Lower lobe of right lung (tissue), 2 donors: Measurements from ENCODE around the gene WDCP. TPM values are rescaled to one million over a fixed set of nuclear protein-coding genes. Genes with fewer than 3 reads are reported as not detected.
"Not testable (repeated sequence)": the region's sequence is repeated elsewhere in the genome, so short reads cannot be mapped to it uniquely, and the experiment has no call there.

Experiments used
- ATAC-seq, 2 donors: fragments of 200-7000 bp; cut with Tn5 transposase; one replicate each; pipeline ENCODE4 v1.9.1; 2020 to 2022; ENCODE audit warnings: mild to moderate bottlenecking in 2 of 2, moderate library complexity in 2 of 2
- DNase-seq: peaks from one replicate; pipeline ENCODE4 v3.0.0-alpha.2; 2020
- H3K27ac ChIP-seq: fragments of 200-600 bp; one replicate; pipeline ENCODE4 v1.8.0; 2022
- H3K27me3 ChIP-seq: fragments of 200-600 bp; one replicate; pipeline ENCODE4 v1.8.0; 2022; ENCODE audit warnings: low read depth
- H3K36me3 ChIP-seq: fragments of 200-600 bp; one replicate; pipeline ENCODE4 v1.8.0; 2022; ENCODE audit warnings: mild to moderate bottlenecking
- H3K4me1 ChIP-seq: fragments of 200-600 bp; one replicate; pipeline ENCODE4 v1.8.0; 2022
- H3K4me3 ChIP-seq: fragments of 200-600 bp; one replicate; pipeline ENCODE4 v1.8.0; 2022; ENCODE audit warnings: mild to moderate bottlenecking
- H3K9me3 ChIP-seq: fragments of 200-600 bp; one replicate; pipeline ENCODE4 v1.8.0; 2022
- CTCF ChIP-seq: fragments of 200-600 bp; IDR thresholded peaks from one replicate; pipeline ENCODE4 v1.8.0; 2022; ENCODE audit warnings: antibody characterized with exemption, mild to moderate bottlenecking
- intact Hi-C: fragments of 100-400 bp; cut with DNase I; formaldehyde crosslinking; loops from one replicate; pipeline ENCODE4 v1.11.0; 2022
- total RNA-seq: library from RNA; stranded (reverse); fragmentation: NEBNext Ultra II Directional; extraction: Animal tissue kit (Norgen Biotek cat#: 25700); gene quantifications from one replicate; pipeline ENCODE4 v1.2.1, GENCODE V29; 2021
- donor health status: DM: no; HTN: yes; CAD: no; lungs with severe emphysema.

The WDCP gene
- total RNA-seq, 1 donor from 2014 or later: 10.5 TPM

GRCh38 chr2:24017711-24018110 is 29.5 kb downstream of the WDCP start:
- H3K4me3 ChIP-seq: no peak overlapping the region
- H3K27me3 ChIP-seq: no peaks in the 10 kb centered on the region
- intact Hi-C loops: no loop called here
- no peaks in the 10 kb centered on the region for H3K4me1 ChIP-seq
- no peak for DNase-seq
- H3K27ac ChIP-seq: no peak overlapping the region
- ATAC-seq: no peak
- H3K9me3 ChIP-seq: no peaks in the 10 kb centered on the region
- TF ChIP-seq CTCF: no peak
- H3K36me3 ChIP-seq: no peaks in the 10 kb centered on the region

DNA sequence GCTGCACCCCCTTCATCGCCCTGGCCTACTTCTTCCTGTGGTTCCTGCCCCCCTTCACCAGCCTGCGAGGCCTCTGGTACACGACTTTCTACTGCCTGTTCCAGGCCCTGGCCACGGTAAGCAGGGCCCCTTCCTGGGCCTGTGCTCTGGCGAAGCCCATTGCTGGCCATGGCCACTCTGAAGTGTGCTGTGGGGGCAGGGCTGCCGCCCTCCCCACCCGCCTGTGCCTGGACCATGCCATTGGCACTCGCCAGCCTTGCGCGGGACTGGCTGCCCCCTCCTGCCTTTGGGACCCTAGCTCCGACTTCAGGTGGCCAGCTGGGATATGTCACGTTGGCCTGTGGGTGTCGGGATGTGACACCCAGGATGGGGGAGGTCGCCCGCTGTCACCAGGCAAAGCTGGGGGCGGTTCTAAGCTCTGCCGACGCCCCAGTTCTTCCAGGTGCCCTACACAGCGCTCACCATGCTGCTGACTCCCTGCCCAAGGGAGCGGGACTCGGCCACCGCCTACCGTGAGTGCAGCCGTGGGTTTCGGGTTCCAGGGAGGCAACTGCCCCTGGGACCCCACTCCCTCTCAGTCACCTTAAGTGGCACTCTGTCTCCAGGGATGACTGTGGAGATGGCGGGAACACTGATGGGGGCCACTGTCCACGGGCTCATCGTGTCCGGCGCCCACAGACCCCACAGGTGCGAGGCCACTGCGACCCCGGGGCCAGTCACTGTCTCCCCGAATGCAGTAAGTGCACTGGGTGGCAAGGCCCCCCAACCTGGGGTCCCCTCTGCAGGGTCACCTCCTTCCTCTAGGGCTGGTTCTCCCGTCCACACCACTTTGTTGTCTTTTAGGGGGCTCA is 30.1 kb downstream of the WDCP start:
- DNase-seq: no peak
- Histone ChIP-seq H3K27ac (no peak overlapping the region), H3K4me1 (no peaks in the 10 kb centered on the region), H3K36me3 (no peaks in the 10 kb centered on the region), H3K9me3 (no peaks in the 10 kb centered on the region), H3K27me3 (no peaks in the 10 kb centered on the region), H3K4me3 (no peak overlapping the region)
- ATAC-seq: peak in 1 of 2 donors; percentile 24
- intact Hi-C loops: no loop called here
- TF ChIP-seq CTCF: no peak

GRCh38 chr2:24016376-24016761 is 30.8 kb downstream of the WDCP start:
- H3K9me3 ChIP-seq: no peaks in the 10 kb centered on the region
- no peak overlapping the region for H3K4me3 ChIP-seq
- DNase-seq (no peak), ATAC-seq (peak in 1 of 2 donors; percentile 8)
- peaks cover 5% of the 10 kb centered on the region for H3K27me3 ChIP-seq
- intact Hi-C loops: no loop called here
- no peak for TF ChIP-seq CTCF
- no peak overlapping the region for H3K27ac ChIP-seq
- no peaks in the 10 kb centered on the region for H3K4me1 ChIP-seq
- H3K36me3 ChIP-seq: no peaks in the 10 kb centered on the region

GRCh38 chr2:24015562-24016375 is 31.4 kb downstream of the WDCP start:
- DNase-seq (no peak), ATAC-seq (no peak)
- no peak overlapping the region for H3K4me3 ChIP-seq
- TF ChIP-seq CTCF: no peak
- H3K27me3 ChIP-seq: peaks cover 11% of the 10 kb centered on the region
- no peaks in the 10 kb centered on the region for H3K36me3 ChIP-seq
- no peaks in the 10 kb centered on the region for H3K9me3 ChIP-seq
- intact Hi-C loops: no loop called here
- H3K27ac ChIP-seq: no peak overlapping the region
- H3K4me1 ChIP-seq: no peaks in the 10 kb centered on the region

DNA sequence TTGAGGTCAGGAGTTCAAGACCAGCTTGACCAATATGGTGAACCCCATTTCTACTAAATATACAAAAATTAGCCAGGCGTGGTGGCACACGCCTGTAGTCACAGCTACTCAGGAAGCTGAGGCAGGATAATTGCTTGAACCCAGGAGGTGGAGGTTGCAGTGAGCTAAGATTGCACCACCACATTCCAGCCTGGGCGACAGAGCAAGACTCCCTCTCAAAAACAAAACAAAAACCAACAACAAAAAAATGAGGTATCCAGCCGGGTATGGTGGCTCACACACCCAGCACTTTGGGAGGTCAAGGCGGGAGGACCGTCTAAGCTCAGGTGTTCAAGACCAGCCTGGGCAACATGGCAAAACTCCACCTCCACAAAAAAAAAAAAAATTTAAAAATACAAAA is 32.3 kb downstream of the WDCP start:
- H3K4me3 ChIP-seq, H3K9me3 ChIP-seq, intact Hi-C loops, H3K27ac ChIP-seq, H3K36me3 ChIP-seq, H3K4me1 ChIP-seq, ATAC-seq, DNase-seq: not testable (repeated sequence)
- H3K27me3 ChIP-seq: peaks cover 20% of the 10 kb centered on the region
